ENCODE results near the gene MRGPRD.

MRGPRD gene

GRCh38 chr11:68989936-68990606 is 9.3 kb upstream of the MRGPRD start:
- TF ChIP-seq FOXP2 (optimal IDR thresholded peaks at IDR 0.05; ENCODE audit: borderline replicate concordance, extremely low read depth, extremely low read length, insufficient read depth) (no peak), REST (IDR thresholded peaks at IDR 0.05; ENCODE audit: insufficient read depth in 1 of 2, low read depth in 2 of 2, low read length in 2 of 2) (no peak), TAF1 (IDR thresholded peaks at IDR 0.05; ENCODE audit: borderline replicate concordance, insufficient read depth, low read length) (no peak), POLR2AphosphoS5 (IDR thresholded peaks at IDR 0.05; ENCODE audit: low read depth, low read length) (no peak), SIN3A (IDR thresholded peaks at IDR 0.05; ENCODE audit: borderline replicate concordance, insufficient read depth, low read length) (no peak)

- TF ChIP-seq SIN3A (IDR thresholded peaks at IDR 0.05; ENCODE audit: borderline replicate concordance, insufficient read depth, low read length) = no peak
These were observed 7.7 kb upstream of the MRGPRD start for GRCh38 chr11:68988491-68988890.

GRCh38 chr11:68987211-68987610 is 6.4 kb upstream of the MRGPRD start:
- TF ChIP-seq TAF1 (IDR thresholded peaks at IDR 0.05; ENCODE audit: borderline replicate concordance, insufficient read depth, low read length) (no peak), POLR2AphosphoS5 (IDR thresholded peaks at IDR 0.05; ENCODE audit: low read depth, low read length) (no peak), FOXP2 (optimal IDR thresholded peaks at IDR 0.05; ENCODE audit: borderline replicate concordance, extremely low read depth, extremely low read length, insufficient read depth) (no peak), SIN3A (IDR thresholded peaks at IDR 0.05; ENCODE audit: borderline replicate concordance, insufficient read depth, low read length) (no peak), REST (IDR thresholded peaks at IDR 0.05; ENCODE audit: insufficient read depth in 1 of 2, low read depth in 2 of 2, low read length in 2 of 2) (no peak)

GRCh38 chr11:68983801-68984200 is 3.0 kb upstream of the MRGPRD start:
- TF ChIP-seq SIN3A (IDR thresholded peaks at IDR 0.05; ENCODE audit: borderline replicate concordance, insufficient read depth, low read length) = no peak
- TF ChIP-seq REST (IDR thresholded peaks at IDR 0.05; ENCODE audit: insufficient read depth in 1 of 2, low read depth in 2 of 2, low read length in 2 of 2) = no peak
- no peak for TF ChIP-seq POLR2AphosphoS5 (IDR thresholded peaks at IDR 0.05; ENCODE audit: low read depth, low read length)
- TF ChIP-seq TAF1 (IDR thresholded peaks at IDR 0.05; ENCODE audit: borderline replicate concordance, insufficient read depth, low read length) = no peak
- no peak for TF ChIP-seq FOXP2 (optimal IDR thresholded peaks at IDR 0.05; ENCODE audit: borderline replicate concordance, extremely low read depth, extremely low read length, insufficient read depth)

- no peak for TF ChIP-seq REST (IDR thresholded peaks at IDR 0.05; ENCODE audit: insufficient read depth in 1 of 2, low read depth in 2 of 2, low read length in 2 of 2)
These were observed 1.3 kb upstream of the MRGPRD start for GRCh38 chr11:68982134-68982533.

Measured in PFSK-1 (cell line).